Activated CD8-positive, alpha-beta memory T cell treated with anti-CD3 and anti-CD28 coated beads, Interleukin-2, amount 50 U/mL, for 4 hours (primary cell): ENCODE measurements around the gene ICAM5.
"Not testable (repeated sequence)": the region's sequence is repeated elsewhere in the genome, so short reads cannot be mapped to it uniquely, and the experiment has no call there.

ENCODE experiments used
- DNase-seq: peaks from one replicate; pipeline ENCODE4 v3.0.0-alpha.2; 2020

The ICAM5 gene

DNA sequence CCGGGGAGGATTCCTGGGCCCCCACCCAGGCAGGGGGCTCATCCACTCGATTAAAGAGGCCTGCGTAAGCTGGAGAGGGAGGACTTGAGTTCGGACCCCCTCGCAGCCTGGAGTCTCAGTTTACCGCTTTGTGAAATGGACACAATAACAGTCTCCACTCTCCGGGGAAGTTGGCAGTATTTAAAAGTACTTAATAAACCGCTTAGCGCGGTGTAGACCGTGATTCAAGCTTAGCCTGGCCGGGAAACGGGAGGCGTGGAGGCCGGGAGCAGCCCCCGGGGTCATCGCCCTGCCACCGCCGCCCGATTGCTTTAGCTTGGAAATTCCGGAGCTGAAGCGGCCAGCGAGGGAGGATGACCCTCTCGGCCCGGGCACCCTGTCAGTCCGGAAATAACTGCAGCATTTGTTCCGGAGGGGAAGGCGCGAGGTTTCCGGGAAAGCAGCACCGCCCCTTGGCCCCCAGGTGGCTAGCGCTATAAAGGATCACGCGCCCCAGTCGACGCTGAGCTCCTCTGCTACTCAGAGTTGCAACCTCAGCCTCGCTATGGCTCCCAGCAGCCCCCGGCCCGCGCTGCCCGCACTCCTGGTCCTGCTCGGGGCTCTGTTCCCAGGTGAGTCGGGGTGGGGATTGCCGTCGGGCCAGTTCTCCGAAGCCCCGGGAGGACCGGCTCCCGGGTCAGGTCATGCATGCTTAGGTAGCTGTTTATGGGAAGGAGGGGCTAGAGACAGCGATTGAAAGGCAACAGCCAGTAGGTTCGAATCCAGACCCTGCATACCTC lies 18.9 kb upstream of the ICAM5 start, which contains the start of gene ICAM1:
Gene ICAM1 (plus strand): TSS at position 505 of the 779 bp plus-strand sequence. CDS start 40 bp downstream, at position 545.
- DNase-seq = peak; percentile 70

GRCh38 chr19:10271543-10272086 lies 18.1 kb upstream of the ICAM5 start:
- DNase-seq = peak; percentile 43

DNA sequence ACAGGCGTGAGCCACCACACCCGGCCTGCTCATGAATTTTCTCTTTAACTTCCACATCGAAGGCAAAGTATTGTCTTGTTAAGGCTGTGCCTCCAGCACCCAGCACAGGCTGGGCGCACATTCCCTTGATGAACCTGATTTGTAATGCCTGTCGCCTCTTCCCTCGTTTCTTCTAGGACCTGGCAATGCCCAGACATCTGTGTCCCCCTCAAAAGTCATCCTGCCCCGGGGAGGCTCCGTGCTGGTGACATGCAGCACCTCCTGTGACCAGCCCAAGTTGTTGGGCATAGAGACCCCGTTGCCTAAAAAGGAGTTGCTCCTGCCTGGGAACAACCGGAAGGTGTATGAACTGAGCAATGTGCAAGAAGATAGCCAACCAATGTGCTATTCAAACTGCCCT lies 15.2 kb upstream of the ICAM5 start:
- DNase-seq = no peak

DNA sequence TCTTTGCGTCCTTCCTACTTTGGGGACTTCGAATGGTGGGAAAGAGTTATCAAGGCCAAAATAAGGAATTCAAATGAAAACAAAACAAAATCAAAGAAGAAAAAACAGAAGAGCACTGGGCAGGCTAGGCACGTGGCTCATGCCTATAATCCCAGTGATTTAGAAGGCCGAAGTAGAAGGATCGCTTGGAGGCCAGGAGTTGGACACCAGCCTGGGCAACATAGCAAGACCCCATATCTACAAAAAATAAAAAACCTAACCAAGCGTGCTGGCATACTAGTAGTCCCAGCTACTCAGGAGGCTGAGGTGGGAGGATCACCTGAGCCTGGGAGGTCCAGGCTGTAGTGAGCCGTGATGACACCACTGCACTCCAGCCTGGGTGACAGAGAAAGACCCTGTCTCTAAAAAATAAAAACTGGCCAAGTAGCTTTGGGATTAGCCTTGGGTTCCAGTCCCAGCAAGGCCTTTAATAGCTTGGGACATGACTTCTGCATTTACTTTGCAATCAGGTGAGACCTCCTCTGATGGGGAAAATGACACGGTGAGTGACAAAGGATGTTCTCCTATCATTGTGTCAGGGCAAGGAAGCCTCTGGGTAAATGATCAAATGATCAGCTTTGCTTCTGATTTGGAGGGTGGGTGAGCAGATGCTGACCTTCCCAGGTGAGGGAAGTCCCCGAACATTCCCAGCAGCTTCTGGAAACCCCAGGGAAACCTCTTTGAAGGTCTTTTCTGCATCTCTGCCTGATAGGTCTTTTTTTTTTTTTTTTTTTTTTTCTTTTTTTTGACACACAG lies 11.8 kb upstream of the ICAM5 start:
- DNase-seq = no peak

DNA sequence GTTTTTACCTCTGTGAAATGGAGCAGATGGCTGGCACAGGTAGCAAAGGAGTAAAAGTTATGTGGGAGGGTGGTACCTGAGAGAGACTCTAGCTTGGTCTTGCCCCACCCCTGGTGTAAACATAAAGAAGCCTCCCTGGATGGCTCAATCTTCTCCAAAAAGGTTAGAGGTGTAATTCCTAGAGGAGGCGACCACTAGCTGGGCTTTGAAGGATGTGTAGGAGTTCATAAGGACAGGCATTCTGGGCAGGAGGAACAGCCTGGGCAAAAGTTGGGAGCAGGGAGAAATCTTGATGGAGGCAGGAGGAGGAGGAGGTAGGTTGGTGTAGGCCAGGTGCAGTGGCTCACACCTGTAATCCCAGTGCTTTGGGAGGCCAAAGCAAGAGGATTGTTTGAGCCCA lies 10.8 kb upstream of the ICAM5 start:
- no peak for DNase-seq

DNA sequence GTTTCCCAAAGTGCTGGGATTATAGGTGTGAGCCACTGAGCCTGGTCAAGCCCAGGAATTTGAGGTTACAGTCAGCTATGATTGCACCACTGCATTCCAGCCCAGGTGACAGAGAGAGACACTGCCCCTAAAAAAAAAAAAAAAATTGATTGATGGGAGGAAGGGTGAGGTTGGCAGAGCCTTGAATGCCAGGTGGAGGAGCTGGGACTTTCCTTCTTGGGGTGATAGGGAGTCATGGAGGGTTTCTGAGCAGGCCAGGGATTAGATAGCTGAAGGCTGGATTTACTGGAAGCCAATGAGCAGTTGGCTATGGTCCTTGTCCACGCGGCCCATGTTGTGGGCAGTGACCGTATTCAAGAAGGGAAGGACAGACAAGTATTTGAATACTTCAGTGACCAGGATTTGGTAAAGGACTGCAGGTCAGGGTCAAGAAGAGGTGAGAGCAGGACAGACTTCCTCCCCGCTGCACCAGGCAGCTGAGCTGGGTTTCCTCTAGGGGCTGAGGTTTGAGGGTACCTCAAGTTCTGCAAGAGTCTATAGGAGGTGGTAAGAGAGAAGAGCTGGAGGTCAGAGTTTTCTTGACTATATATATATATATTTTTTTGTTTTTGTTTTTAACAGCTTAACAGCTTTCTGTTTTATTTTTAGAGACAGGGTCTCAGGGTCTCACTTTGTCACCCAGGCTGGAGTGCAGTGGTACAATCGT lies 9.9 kb upstream of the ICAM5 start:
- DNase-seq = no peak

DNA sequence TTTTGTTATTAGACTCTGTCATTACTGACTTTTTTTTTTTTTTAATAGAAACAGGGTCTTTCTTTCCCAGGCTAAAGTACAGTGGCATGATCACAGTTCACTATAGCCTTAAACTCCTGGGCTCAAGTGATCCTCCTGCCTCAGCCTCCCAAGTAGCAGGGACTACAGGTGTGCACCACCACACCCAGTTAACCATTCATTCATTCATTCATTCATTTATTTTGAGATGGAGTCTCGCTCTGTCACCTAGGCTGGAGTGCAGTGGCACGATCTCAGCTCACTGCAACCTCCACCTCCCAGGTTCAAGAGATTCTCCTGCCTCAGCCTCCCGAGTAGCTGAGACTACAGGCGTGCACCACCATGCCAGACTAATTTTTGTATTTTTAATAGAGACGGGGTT lies 7.7 kb upstream of the ICAM5 start:
- DNase-seq = not testable (repeated sequence)

GRCh38 chr19:10283301-10284064 lies 6.3 kb upstream of the ICAM5 start:
- DNase-seq = no peak

DNA sequence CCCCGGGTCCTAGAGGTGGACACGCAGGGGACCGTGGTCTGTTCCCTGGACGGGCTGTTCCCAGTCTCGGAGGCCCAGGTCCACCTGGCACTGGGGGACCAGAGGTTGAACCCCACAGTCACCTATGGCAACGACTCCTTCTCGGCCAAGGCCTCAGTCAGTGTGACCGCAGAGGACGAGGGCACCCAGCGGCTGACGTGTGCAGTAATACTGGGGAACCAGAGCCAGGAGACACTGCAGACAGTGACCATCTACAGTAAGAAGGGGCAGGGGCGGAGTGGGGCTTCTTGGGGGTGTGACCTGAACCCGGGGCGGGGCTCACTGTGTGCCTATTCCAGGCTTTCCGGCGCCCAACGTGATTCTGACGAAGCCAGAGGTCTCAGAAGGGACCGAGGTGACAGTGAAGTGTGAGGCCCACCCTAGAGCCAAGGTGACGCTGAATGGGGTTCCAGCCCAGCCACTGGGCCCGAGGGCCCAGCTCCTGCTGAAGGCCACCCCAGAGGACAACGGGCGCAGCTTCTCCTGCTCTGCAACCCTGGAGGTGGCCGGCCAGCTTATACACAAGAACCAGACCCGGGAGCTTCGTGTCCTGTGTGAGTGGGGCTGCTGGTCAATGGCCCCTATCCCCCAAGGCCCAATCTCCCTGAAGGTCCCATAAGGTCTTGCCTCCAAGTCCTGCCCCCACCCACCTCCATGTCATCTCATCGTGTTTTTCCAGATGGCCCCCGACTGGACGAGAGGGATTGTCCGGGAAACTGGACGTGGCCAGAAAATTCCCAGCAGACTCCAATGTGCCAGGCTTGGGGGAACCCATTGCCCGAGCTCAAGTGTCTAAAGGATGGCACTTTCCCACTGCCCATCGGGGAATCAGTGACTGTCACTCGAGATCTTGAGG lies 5.4 kb upstream of the ICAM5 start:
- no peak for DNase-seq

DNA sequence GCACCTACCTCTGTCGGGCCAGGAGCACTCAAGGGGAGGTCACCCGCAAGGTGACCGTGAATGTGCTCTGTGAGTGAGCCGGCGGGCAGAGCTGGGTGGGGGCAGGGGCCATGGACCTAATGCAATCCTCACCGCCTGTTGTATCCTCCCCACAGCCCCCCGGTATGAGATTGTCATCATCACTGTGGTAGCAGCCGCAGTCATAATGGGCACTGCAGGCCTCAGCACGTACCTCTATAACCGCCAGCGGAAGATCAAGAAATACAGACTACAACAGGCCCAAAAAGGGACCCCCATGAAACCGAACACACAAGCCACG lies 4.8 kb upstream of the ICAM5 start:
- no peak for DNase-seq

DNA sequence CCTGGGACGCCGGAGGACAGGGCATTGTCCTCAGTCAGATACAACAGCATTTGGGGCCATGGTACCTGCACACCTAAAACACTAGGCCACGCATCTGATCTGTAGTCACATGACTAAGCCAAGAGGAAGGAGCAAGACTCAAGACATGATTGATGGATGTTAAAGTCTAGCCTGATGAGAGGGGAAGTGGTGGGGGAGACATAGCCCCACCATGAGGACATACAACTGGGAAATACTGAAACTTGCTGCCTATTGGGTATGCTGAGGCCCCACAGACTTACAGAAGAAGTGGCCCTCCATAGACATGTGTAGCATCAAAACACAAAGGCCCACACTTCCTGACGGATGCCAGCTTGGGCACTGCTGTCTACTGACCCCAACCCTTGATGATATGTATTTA lies 4.4 kb upstream of the ICAM5 start:
- no peak for DNase-seq

- DNase-seq = no peak
Measured at GRCh38 chr19:10286803-10287737, 2.7 kb upstream of the ICAM5 start, which contains the start of gene ICAM4. Gene ICAM4 (plus strand): TSS chr19:10286955. CDS start chr19:10287013, 58 bp downstream.

- DNase-seq = peak; percentile 48
Measured at GRCh38 chr19:10288662-10289166, 1.0 kb upstream of the ICAM5 start.

- peak; percentile 65 for DNase-seq
Measured at GRCh38 chr19:10289167-10289835, 451 bp upstream of the ICAM5 start.

DNA sequence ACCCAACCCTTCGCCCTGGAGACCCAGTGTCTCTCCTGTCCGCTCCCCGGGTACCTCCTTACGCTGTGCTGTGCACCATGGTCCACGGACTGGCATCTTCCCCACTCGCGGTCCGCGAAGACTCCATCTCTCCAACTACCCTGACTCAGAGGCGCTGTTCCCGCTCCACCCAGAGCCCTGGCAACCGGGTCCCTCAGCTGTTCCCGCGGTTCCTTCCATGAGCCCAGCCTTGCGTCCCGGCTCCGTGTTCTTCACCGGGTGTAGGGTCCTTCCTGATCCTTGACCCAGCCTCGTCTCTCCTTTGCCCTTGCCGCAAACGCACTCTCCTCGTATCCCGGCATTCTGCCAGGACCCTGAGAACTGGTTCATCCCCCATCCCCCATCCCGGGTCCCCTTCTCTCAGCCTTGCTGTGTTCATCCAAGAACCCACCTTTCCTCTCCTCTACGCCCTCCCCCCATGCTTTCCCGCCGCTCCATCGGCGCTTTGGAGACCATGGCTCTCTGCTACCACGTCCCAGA lies 664 bp downstream of the ICAM5 start:
- no peak for DNase-seq

DNA sequence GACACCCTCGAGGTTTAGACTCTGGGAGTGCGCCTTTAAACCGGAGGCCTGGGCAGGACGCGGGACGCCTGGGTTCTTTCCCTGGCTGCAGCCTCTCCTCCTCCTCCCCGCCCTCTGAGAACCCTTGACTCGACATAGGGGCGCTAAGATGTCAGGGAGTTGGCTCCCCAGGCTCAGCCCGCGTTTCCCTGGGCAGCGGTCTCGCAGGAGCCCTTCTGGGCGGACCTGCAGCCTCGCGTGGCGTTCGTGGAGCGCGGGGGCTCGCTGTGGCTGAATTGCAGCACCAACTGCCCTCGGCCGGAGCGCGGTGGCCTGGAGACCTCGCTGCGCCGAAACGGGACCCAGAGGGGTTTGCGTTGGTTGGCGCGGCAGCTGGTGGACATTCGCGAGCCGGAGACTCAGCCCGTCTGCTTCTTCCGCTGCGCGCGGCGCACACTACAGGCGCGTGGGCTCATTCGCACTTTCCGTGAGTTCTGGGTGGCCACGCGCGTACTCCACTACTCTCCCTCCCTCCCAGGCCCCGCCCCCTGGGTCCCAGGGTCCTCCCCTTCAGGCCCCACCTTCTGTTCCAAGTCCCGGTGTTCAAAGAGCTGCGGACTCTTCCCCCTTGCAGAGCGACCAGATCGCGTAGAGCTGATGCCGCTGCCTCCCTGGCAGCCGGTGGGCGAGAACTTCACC lies 1.3 kb downstream of the ICAM5 start:
- peak; percentile 68 for DNase-seq

DNA sequence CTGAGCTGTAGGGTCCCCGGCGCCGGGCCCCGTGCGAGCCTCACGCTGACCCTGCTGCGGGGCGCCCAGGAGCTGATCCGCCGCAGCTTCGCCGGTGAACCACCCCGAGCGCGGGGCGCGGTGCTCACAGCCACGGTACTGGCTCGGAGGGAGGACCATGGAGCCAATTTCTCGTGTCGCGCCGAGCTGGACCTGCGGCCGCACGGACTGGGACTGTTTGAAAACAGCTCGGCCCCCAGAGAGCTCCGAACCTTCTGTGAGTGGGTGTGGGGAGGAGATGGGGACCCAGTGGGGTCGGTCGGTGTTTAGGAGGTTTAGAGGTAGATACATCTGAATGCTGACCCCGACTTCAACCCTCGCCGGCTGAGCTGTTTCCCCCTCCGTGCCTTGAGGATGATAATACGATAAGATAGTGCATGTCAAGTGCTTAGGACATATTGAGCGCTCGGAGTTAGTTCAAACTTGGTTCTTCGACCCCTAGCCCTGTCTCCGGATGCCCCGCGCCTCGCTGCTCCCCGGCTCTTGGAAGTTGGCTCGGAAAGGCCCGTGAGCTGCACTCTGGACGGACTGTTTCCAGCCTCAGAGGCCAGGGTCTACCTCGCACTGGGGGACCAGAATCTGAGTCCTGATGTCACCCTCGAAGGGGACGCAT lies 1.9 kb downstream of the ICAM5 start:
- DNase-seq = no peak

- peak; percentile 68 for DNase-seq
Measured at GRCh38 chr19:10292206-10292788, 2.5 kb downstream of the ICAM5 start.
